Non-pigmented ciliary epithelial cell (primary cell): Measurements from ENCODE around the gene ROBO4.

ENCODE experiments used
- DNase-seq: peaks from one replicate; pipeline ENCODE4 v3.0.0-alpha.2; 2010; ENCODE audit warnings: low read depth

Gene ROBO4

GRCh38 chr11:124897674-124898262 lies at the start of gene ROBO4:
Gene ROBO4, minus strand, starts transcription at chr11:124897865. Its CDS starts 70 bp downstream, at chr11:124897795.
- no peak for DNase-seq

GRCh38 chr11:124946735-124947141 lies 49.1 kb upstream of the ROBO4 start:
- DNase-seq: no peak

- DNase-seq: no peak
These were observed 48.2 kb upstream of the ROBO4 start for GRCh38 chr11:124945826-124946225.

- no peak for DNase-seq
These were observed 46.9 kb upstream of the ROBO4 start for GRCh38 chr11:124944565-124944964.

- DNase-seq: no peak
These were observed 46.1 kb upstream of the ROBO4 start for GRCh38 chr11:124943741-124944140.

- DNase-seq: no peak
These were observed 45.6 kb upstream of the ROBO4 start for GRCh38 chr11:124943254-124943616.

GRCh38 chr11:124942466-124943253 lies 45.0 kb upstream of the ROBO4 start:
- DNase-seq: no peak

- no peak for DNase-seq
These were observed 44.0 kb upstream of the ROBO4 start for GRCh38 chr11:124941703-124942102.

GRCh38 chr11:124938970-124939369 lies 41.3 kb upstream of the ROBO4 start:
- DNase-seq: no peak

- DNase-seq: no peak
These were observed 40.6 kb upstream of the ROBO4 start for GRCh38 chr11:124938206-124938765.

GRCh38 chr11:124937336-124937935 lies 39.8 kb upstream of the ROBO4 start:
- no peak for DNase-seq

GRCh38 chr11:124935548-124936514 lies 38.2 kb upstream of the ROBO4 start, which contains the start of gene HEPACAM:
Gene HEPACAM, minus strand, starts transcription at chr11:124936047. Its CDS starts 41 bp downstream, at chr11:124936006.
- no peak for DNase-seq

GRCh38 chr11:124934862-124935547 lies 37.3 kb upstream of the ROBO4 start:
- DNase-seq: peak; percentile 88

GRCh38 chr11:124930799-124931198 lies 33.1 kb upstream of the ROBO4 start:
- no peak for DNase-seq

- DNase-seq: no peak
These were observed 31.4 kb upstream of the ROBO4 start for GRCh38 chr11:124928942-124929665.

GRCh38 chr11:124923296-124923695 lies 25.6 kb upstream of the ROBO4 start:
- DNase-seq: no peak

- no peak for DNase-seq
These were observed 25.2 kb upstream of the ROBO4 start for GRCh38 chr11:124922831-124923230.

- no peak for DNase-seq
These were observed 23.4 kb upstream of the ROBO4 start for GRCh38 chr11:124920870-124921609.

- DNase-seq: no peak
These were observed 22.7 kb upstream of the ROBO4 start for GRCh38 chr11:124920356-124920755.

GRCh38 chr11:124919898-124920297 lies 22.2 kb upstream of the ROBO4 start:
- no peak for DNase-seq
